ENCODE measurements around the gene XXYLT1. TPM values are rescaled to one million over a fixed set of nuclear protein-coding genes. Genes with fewer than 3 reads are reported as not detected.

XXYLT1 gene
- total and polyA plus RNA-seq, 3 experiments from 2014 or later = 7.9 to 10.5 (median 8.3) TPM

DNA sequence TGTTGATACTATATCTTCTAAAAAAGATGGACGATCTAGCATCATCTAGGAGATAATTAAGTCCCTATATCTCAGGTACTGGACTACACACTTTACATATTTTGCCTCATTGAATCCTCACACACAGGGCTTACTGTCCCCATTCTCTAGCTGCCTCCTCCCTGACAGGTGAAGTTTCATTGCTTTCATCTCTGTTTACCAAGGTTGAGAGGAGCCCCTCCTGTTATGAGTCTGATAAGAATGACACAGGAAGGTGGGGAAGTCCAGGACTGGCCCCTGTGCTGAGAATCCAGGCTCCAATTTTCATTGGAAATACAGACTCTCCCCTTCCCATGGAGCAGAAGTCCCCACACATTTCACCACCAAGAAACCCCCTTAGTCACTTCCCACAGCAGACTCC is 105.2 kb downstream of the XXYLT1 start:
- CTCF ChIA-PET = no interaction called here
- H3K4me1 Mint-ChIP-seq = peaks cover 26 to 31% (median 27%) of the 10 kb centered on the region in 3 donors

DNA sequence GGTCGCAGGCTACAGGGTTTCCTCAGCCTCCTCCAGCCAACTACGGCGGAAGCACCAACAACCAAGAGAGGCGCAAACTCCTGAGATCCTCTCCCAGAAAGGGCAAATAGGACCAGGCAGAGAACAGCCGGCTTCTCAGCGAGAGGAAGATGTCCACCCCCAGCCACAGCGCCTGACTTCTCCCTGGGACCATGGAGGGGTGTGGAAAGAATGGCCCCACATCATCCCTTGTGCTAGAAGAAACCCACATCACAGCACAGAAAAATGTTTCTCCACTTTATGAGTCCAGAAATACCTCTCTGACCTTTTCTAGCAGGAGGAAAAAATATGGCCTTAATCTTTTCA is 105.7 kb downstream of the XXYLT1 start:
- no peaks in the 10 kb centered on the region for H3K9me3 Mint-ChIP-seq
- no peaks in the 10 kb centered on the region for H3K27me3 ChIP-seq (ENCODE audit: insufficient read depth, low read length, poor library complexity, severe bottlenecking)
- CTCF ChIA-PET = no interaction called here

More for the DNA sequence above, 105.2 kb downstream of the XXYLT1 start:
- peaks cover 0 to 2% (median 0%) of the 10 kb centered on the region in 3 donors for H3K36me3 Mint-ChIP-seq
- Histone ChIP-seq H3K27ac (ENCODE audit: low read depth, low read length) (no peak overlapping the region), H3K27me3 (ENCODE audit: insufficient read depth, low read length, poor library complexity, severe bottlenecking) (no peaks in the 10 kb centered on the region), H3K4me1 (ENCODE audit: insufficient read depth, low read length) (peaks cover 15% of the 10 kb centered on the region), H3K9me3 (ENCODE audit: low read length) (no peaks in the 10 kb centered on the region), H3K36me3 (ENCODE audit: insufficient read depth, low read length) (no peaks in the 10 kb centered on the region), H3K4me3 (ENCODE audit: low read length) (no peak overlapping the region)
- peaks cover 0 to 2% of the 10 kb centered on the region in 2 donors for H3K27me3 Mint-ChIP-seq
- H3K4me3 Mint-ChIP-seq = no peak overlapping the region
- POLR2A ChIA-PET = no interaction called here
- no peak overlapping the region for H3K27ac Mint-ChIP-seq
- no peak for DNase-seq
- no peaks in the 10 kb centered on the region for H3K9me3 Mint-ChIP-seq

DNA sequence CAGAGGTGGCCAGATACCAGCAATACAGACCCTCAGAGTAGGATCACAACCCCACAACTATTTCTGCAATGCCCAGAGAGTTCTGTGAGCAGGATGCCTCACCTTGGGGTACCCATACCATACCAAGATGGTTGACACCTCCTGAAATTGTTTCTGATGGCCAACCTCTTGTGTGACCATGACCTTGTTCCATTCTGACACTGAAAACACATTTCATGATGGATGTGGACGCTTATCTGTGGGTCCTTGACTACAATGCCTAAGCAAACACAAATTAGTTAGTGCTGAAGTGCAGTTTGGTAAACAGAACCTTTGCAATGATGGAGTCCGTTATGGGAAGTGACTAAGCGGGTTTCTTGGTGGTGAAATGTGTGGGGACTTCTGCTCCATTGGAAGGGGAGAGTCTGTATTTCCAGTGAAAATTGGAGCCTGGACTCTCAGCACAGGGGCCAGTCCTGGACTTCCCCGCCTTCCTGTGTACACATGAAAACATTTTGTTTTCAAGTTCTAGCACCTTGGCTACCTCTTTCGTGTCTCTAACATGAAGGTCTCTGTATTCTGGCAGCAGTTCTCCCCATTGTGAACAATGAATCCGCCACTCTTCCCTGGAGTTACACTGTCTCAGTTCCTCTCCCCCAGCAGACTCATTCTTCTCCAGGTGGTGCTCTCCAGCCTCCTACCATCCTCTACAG is 106.2 kb downstream of the XXYLT1 start:
- peak overlapping the region in 2 of 8 donors; percentile 48 to 78 for H3K27ac Mint-ChIP-seq
- H3K27me3 Mint-ChIP-seq = peaks cover 0 to 2% of the 10 kb centered on the region in 2 donors
- H3K4me3 Mint-ChIP-seq = no peak overlapping the region
- H3K4me3 ChIP-seq (ENCODE audit: low read length) = no peak overlapping the region
- POLR2A ChIA-PET = no interaction called here
- peaks cover 26 to 31% (median 27%) of the 10 kb centered on the region in 3 donors for H3K4me1 Mint-ChIP-seq
- CTCF ChIA-PET = no interaction called here
- peaks cover 15% of the 10 kb centered on the region for H3K4me1 ChIP-seq (ENCODE audit: insufficient read depth, low read length)
- peak overlapping the region; percentile 28 for H3K27ac ChIP-seq (ENCODE audit: low read depth, low read length)
- no peak for DNase-seq
- peaks cover 0 to 2% (median 0%) of the 10 kb centered on the region in 3 donors for H3K36me3 Mint-ChIP-seq
- H3K27me3 ChIP-seq (ENCODE audit: insufficient read depth, low read length, poor library complexity, severe bottlenecking) = no peaks in the 10 kb centered on the region
- no peaks in the 10 kb centered on the region for H3K36me3 ChIP-seq (ENCODE audit: insufficient read depth, low read length)
- H3K9me3 Mint-ChIP-seq = no peaks in the 10 kb centered on the region
- H3K9me3 ChIP-seq (ENCODE audit: low read length) = no peaks in the 10 kb centered on the region

More for the DNA sequence above, 105.7 kb downstream of the XXYLT1 start:
- DNase-seq = no peak
- Histone ChIP-seq H3K4me3 (ENCODE audit: low read length) (no peak overlapping the region), H3K4me1 (ENCODE audit: insufficient read depth, low read length) (peaks cover 15% of the 10 kb centered on the region), H3K36me3 (ENCODE audit: insufficient read depth, low read length) (no peaks in the 10 kb centered on the region), H3K9me3 (ENCODE audit: low read length) (no peaks in the 10 kb centered on the region), H3K27ac (ENCODE audit: low read depth, low read length) (peak overlapping the region; percentile 28)
- H3K36me3 Mint-ChIP-seq = peaks cover 0 to 2% (median 0%) of the 10 kb centered on the region in 3 donors
- H3K4me3 Mint-ChIP-seq = no peak overlapping the region
- POLR2A ChIA-PET = no interaction called here
- H3K27me3 Mint-ChIP-seq = peaks cover 0 to 2% of the 10 kb centered on the region in 2 donors
- H3K27ac Mint-ChIP-seq = peak overlapping the region in 1 of 8 donors; percentile 78
- H3K4me1 Mint-ChIP-seq = peaks cover 26 to 31% (median 27%) of the 10 kb centered on the region in 3 donors

DNA sequence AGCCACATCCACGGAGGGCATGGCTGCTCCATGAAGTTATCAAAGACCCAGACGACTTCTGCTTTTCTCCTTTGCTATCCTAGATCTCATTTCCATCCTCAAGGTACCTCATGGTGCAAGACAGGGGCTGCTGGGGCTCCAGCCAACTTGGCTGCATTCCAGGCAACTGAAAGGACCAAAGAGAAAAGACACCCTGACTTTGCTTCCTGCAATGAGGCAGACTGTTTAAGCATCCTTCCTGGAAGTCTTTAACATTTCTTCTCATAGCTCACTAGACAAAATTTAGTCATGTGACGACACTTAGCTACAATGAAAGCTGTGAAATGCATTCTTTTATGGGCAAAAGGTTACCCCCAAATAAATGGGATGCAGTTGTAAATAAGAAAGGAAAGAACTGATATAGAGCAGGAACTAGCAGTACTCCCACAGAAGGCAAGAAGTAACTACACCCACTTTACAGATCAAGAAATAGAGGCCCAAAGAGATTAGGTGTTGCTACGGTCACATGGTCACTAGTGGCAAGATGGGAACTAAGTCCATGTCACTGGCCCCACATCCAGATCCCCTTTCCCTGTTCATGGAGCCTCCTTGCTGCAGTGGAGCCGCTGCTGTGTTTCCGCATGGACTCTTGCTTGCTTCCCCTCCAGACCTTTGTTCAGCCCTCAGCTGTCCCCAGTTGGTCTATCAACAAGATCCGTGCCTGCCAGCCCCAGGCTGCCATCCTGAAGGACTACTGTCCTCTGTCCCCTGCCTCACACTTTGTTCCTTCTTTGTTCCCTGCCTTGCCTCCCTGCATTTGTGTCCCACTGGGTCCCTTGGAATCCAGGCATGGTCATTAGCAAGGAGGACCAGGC is 107.0 kb downstream of the XXYLT1 start:
- H3K9me3 Mint-ChIP-seq = no peaks in the 10 kb centered on the region
- H3K27me3 ChIP-seq (ENCODE audit: insufficient read depth, low read length, poor library complexity, severe bottlenecking) = no peaks in the 10 kb centered on the region
- peaks cover 0 to 2% of the 10 kb centered on the region in 2 donors for H3K27me3 Mint-ChIP-seq
- H3K4me1 Mint-ChIP-seq = peaks cover 26 to 31% (median 27%) of the 10 kb centered on the region in 3 donors
- H3K36me3 ChIP-seq (ENCODE audit: insufficient read depth, low read length) = no peaks in the 10 kb centered on the region
- peak overlapping the region; percentile 28 for H3K27ac ChIP-seq (ENCODE audit: low read depth, low read length)
- no peak overlapping the region for H3K4me3 ChIP-seq (ENCODE audit: low read length)
- peaks cover 15% of the 10 kb centered on the region for H3K4me1 ChIP-seq (ENCODE audit: insufficient read depth, low read length)
- CTCF ChIA-PET = no interaction called here
- H3K36me3 Mint-ChIP-seq = peaks cover 0 to 2% (median 0%) of the 10 kb centered on the region in 3 donors
- POLR2A ChIA-PET = no interaction called here
- no peak for DNase-seq
- peak overlapping the region in 1 of 7 donors; percentile 14 for H3K4me3 Mint-ChIP-seq
- H3K27ac Mint-ChIP-seq = peak overlapping the region in 4 of 8 donors; percentile 8 to 90 (median 68)
- no peaks in the 10 kb centered on the region for H3K9me3 ChIP-seq (ENCODE audit: low read length)

DNA sequence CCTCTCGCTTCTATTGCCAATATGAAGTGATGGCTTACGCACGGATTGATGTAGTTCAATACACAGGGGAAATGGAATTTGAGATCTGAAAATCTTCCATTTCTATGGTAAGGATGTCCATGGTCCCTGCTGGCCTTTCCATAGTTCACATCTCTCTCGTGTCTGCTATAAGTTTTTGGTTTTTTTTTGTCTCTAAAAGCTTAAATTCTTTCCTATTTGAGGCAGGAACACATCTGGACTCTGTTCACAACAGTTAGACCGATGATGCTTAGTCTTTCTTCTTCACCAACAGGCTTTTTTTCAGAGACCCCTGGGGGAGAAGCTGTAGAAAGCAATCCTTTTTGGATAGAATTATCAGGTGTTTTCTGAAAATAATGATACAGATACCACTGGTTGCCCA is 108.1 kb downstream of the XXYLT1 start:
- ChIA-PET CTCF (no interaction called here), POLR2A (no interaction called here)
- peak overlapping the region; percentile 9 to 88 (median 80) for H3K27ac Mint-ChIP-seq

DNA sequence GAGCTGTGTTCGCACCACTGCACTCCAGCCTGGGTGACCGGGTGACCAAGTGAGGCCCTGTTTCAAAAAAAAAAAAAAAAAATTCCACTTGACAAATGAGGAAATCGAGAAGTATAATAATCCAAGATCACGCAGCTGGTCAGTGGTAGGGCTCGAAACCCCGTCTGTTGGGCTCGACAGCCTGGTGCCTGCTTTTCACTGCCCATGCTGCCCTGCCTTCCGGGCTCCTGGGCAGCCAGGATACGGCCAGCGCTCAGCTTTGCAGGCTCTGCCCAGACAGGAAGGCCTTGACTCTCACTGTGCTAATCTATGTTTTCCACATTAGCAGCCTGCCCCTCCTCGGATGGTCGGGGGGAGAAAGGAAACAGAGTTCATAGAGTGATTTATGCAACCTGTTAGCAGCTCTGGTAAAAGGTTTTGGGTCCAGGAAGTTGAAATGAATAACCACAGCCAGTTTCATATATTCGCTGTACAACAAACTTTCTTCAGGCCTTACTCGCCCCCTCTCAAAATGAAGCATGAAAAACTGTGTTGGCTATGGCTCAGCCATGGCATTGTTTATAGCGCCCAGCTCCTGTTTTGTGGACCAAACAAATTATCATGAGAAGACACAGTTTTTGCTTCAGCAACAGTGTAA is 108.8 kb downstream of the XXYLT1 start:
- Mint-ChIP-seq H3K36me3 (no peaks in the 10 kb centered on the region), H3K9me3 (no peaks in the 10 kb centered on the region), H3K27ac (peak overlapping the region in 7 of 8 donors; percentile 33 to 95 (median 86)), H3K27me3 (no peaks in the 10 kb centered on the region), H3K4me1 (peaks cover 26 to 31% (median 27%) of the 10 kb centered on the region in 3 donors), H3K4me3 (peak overlapping the region in 4 of 7 donors; percentile 30 to 65 (median 52))
- peak overlapping the region; percentile 6 for H3K27ac ChIP-seq (ENCODE audit: low read depth, low read length)
- no peaks in the 10 kb centered on the region for H3K36me3 ChIP-seq (ENCODE audit: insufficient read depth, low read length)
- no peak overlapping the region for H3K4me3 ChIP-seq (ENCODE audit: low read length)
- peak in 1 of 5 donors; percentile 13 for DNase-seq
- CTCF ChIA-PET = no interaction called here
- no peaks in the 10 kb centered on the region for H3K27me3 ChIP-seq (ENCODE audit: insufficient read depth, low read length, poor library complexity, severe bottlenecking)
- peaks cover 15% of the 10 kb centered on the region for H3K4me1 ChIP-seq (ENCODE audit: insufficient read depth, low read length)
- POLR2A ChIA-PET = no interaction called here
- no peaks in the 10 kb centered on the region for H3K9me3 ChIP-seq (ENCODE audit: low read length)

More for the DNA sequence above, 108.1 kb downstream of the XXYLT1 start:
- Mint-ChIP-seq H3K36me3 (no peaks in the 10 kb centered on the region), H3K4me3 (peak overlapping the region in 2 of 7 donors; percentile 30 to 46), H3K27me3 (no peaks in the 10 kb centered on the region), H3K4me1 (peaks cover 26 to 31% (median 27%) of the 10 kb centered on the region in 3 donors), H3K9me3 (no peaks in the 10 kb centered on the region)
- no peak for DNase-seq
- Histone ChIP-seq H3K27ac (ENCODE audit: low read depth, low read length) (peak overlapping the region; percentile 22), H3K27me3 (ENCODE audit: insufficient read depth, low read length, poor library complexity, severe bottlenecking) (no peaks in the 10 kb centered on the region), H3K36me3 (ENCODE audit: insufficient read depth, low read length) (no peaks in the 10 kb centered on the region), H3K4me3 (ENCODE audit: low read length) (no peak overlapping the region), H3K4me1 (ENCODE audit: insufficient read depth, low read length) (peaks cover 15% of the 10 kb centered on the region), H3K9me3 (ENCODE audit: low read length) (no peaks in the 10 kb centered on the region)

DNA sequence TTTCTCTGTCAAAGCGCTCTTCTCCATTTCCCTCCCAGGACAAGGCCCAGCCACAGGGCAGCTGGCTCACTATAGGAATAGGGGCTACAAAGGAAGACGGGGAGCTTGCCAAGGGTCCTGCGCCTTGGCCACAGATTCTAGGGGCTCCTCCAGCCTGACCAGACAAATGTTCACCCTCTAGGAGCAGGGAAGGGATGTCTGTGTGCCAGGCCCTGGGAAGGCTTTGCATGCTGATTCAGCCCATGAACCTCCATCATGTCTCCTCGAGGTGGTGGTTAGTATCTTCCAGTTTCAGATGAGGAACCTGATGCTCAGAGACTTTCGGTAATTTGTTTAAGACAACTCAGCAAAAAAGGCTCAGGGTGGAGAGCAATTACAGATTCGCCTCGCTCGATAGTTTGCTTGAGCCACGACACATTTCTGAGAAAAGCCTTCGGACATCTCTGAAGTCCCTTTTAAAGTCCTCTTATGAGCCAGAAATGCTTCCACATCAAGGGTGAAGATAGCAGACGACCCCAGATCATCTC is 110.0 kb downstream of the XXYLT1 start:
- Mint-ChIP-seq H3K27me3 (no peaks in the 10 kb centered on the region), H3K36me3 (peaks cover 0 to 6% (median 0%) of the 10 kb centered on the region in 3 donors), H3K27ac (peak overlapping the region in 2 of 8 donors; percentile 4 to 12), H3K4me1 (peaks cover 26 to 31% (median 27%) of the 10 kb centered on the region in 3 donors), H3K9me3 (no peaks in the 10 kb centered on the region), H3K4me3 (no peak overlapping the region)
- ChIA-PET CTCF (no interaction called here), POLR2A (no interaction called here)
- no peak for DNase-seq
- Histone ChIP-seq H3K36me3 (ENCODE audit: insufficient read depth, low read length) (no peaks in the 10 kb centered on the region), H3K4me3 (ENCODE audit: low read length) (no peak overlapping the region), H3K27ac (ENCODE audit: low read depth, low read length) (no peak overlapping the region), H3K4me1 (ENCODE audit: insufficient read depth, low read length) (peaks cover 15% of the 10 kb centered on the region), H3K27me3 (ENCODE audit: insufficient read depth, low read length, poor library complexity, severe bottlenecking) (no peaks in the 10 kb centered on the region), H3K9me3 (ENCODE audit: low read length) (no peaks in the 10 kb centered on the region)
